Hematopoietic multipotent progenitor cell treated with erythropoietin and hydrocortisone succinate and interleukin-3 and kit ligand, for 8 days (in vitro differentiated cells): ENCODE measurements around the gene SOX18.
"Not testable (repeated sequence)": the region's sequence is repeated elsewhere in the genome, so short reads cannot be mapped to it uniquely, and the experiment has no call there.

Source experiments
- DNase-seq: peaks from one replicate; pipeline ENCODE4 v3.0.0-alpha.2; 2015

The SOX18 gene

GRCh38 chr20:64049060-64049877 lies at the start of gene SOX18:
SOX18 (minus strand) TSS chr20:64049639; CDS start chr20:64049516, 123 bp downstream.
- no peak for DNase-seq

- DNase-seq = no peak
Measured at GRCh38 chr20:64098471-64099013, 49.1 kb upstream of the SOX18 start.

DNA sequence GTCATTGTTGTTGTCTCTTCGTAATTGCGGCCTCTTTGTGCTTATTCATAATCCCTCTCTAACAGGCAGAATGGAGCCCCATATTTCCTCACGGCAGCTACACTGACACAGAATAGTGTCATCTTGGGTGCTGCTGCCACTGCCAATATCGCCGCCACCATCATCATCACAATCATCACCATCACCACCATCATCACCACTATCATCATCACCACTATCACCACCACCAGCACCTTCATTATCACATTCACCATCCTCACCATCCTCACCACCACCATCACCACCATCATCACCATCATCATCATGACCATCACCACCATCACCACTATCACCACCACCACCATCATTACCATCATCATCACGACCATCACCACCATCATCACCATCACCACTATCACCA lies 47.1 kb upstream of the SOX18 start:
- DNase-seq = no peak

GRCh38 chr20:64095927-64096326 lies 46.5 kb upstream of the SOX18 start:
- DNase-seq = no peak

DNA sequence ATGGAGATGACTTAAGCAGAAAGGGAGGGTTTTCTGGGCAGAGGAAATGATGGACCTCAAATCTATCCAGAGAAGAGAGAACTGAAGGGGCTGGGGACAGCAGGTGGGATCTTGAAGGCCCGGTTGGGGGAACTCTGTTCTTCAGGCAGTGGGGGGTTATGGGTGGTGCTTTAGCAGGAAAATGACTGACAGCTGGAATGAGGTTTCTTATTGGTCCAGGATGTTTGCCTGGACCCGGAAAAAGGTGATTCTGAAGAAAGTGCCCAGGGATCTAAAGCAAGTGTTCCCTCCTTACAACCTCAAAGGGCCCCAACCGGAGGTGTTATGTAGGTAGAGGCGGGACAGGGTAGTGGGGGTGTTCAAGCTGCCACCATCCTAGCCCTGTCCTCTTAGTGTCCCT lies 46.0 kb upstream of the SOX18 start:
- DNase-seq = no peak

DNA sequence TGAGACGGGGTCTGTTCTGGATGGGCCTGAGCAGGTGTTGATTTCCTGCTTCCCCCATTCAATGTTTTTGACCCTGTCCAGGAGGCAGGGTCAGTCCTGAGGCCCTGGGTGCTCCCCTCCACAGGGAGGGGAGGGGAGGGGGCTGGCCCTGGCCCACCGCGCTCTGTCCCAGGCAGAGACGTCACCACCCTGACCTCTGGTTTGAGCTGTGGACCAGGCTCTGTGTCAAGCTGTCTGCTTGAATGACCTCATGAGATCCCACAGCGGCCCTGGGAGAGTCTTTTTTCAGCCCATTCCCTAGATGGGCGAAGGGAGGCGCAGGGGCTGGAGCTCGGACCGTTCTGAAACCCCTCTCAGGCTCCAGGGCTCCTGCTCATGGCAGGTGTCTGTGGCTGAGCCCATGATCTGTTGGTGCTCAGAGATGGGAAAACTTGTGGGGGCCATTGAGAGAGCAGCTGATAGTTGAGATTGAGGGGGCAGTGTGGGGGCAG lies 43.6 kb upstream of the SOX18 start:
- DNase-seq = no peak

DNA sequence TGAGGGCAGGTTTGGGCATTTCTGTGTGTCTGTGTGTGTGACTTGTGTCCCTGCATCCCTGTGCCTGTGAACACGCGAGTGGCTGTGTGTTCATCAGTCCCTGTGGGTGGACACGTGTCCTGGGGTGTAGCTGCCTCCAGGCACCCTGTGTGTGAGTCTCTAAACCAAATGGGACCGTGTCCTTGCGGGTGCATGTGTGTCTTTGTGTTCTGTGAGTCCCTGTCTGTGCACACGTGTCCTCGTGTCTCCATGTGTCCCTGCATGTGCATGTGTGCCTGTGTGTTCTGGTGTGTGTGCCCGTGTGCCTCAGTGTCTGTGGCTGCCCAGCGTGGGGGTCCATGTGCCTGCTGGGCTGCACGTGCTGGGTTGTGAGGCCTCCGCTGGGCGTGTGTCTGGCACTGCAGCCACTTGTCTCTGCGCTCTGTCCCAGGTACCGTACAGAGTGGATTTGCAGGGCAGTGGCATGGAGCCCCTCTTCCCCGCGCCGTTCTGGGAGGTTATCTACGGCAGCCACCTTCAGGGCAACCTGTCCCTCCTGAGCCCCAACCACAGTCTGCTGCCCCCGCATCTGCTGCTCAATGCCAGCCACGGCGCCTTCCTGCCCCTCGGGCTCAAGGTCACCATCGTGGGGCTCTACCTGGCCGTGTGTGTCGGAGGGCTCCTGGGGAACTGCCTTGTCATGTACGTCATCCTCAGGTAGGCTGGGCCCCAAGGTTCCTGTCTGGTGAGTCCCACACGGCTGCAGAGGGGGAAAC lies 43.0 kb upstream of the SOX18 start:
- no peak for DNase-seq

GRCh38 chr20:64091770-64092169 lies 42.3 kb upstream of the SOX18 start:
- no peak for DNase-seq

DNA sequence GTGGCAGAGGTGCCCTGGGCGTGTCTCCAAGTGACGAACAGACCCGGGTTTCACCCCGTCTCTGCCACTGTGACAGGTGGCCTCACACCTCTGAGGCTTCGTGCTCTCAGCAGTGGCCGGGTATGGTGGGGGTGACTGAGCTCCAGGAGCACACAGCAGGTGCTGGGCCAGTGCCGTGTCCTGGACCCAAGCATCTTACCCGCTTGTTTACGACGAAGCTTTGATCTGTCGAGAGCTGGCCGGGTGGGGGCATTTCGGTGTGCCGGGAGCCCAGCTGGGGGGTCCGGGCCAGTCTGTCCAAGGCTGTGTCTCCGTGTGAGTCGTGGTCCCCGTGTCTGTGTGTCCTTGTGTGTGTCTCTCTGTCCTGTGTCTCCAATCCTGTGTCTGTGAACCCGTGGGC lies 41.9 kb upstream of the SOX18 start:
- no peak for DNase-seq

DNA sequence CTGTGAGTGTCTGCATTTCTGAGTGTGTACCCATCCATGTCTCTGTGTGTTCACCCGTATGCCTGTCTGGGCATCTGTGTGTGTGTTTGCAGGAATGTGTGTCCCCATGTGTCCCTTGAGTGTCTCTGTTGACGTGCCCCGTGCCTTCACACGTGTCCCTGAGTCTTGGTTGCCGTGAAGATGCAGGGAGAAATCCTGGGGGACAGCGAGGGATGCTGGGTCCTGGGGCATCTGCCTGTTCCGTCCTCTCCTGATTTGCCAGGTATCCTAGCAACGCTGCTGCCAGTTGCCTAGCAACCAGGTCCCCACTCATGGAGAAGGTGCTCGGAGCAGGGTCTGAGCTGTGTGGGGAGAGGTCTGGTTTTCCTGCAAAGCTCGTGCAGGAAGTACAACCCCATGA lies 40.7 kb upstream of the SOX18 start:
- DNase-seq = no peak

GRCh38 chr20:64088586-64088985 lies 39.1 kb upstream of the SOX18 start:
- not testable (repeated sequence) for DNase-seq

GRCh38 chr20:64087226-64087825 lies 37.9 kb upstream of the SOX18 start:
- not testable (repeated sequence) for DNase-seq

DNA sequence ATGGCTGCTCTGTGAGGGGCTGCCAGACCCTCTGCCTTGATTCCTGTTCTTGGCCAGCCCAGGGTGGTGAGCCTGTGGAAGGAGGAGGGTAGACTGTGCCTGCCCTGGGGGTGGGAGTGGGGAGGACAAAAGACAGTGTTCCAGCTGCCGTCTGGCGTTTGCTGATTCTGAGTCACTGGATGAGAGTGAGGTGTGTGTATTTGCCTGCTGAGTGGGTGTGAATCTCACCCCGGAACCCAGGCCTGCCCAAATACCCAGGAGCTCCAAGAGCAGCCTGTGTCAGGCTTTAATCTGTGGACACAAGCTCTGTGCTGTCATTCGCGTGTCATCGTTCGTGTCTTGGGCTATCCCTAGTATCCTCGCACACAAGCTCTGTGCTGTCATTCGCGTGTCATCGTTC lies 37.4 kb upstream of the SOX18 start:
- no peak for DNase-seq

- DNase-seq = no peak
Measured at GRCh38 chr20:64084685-64085152, 35.3 kb upstream of the SOX18 start.

DNA sequence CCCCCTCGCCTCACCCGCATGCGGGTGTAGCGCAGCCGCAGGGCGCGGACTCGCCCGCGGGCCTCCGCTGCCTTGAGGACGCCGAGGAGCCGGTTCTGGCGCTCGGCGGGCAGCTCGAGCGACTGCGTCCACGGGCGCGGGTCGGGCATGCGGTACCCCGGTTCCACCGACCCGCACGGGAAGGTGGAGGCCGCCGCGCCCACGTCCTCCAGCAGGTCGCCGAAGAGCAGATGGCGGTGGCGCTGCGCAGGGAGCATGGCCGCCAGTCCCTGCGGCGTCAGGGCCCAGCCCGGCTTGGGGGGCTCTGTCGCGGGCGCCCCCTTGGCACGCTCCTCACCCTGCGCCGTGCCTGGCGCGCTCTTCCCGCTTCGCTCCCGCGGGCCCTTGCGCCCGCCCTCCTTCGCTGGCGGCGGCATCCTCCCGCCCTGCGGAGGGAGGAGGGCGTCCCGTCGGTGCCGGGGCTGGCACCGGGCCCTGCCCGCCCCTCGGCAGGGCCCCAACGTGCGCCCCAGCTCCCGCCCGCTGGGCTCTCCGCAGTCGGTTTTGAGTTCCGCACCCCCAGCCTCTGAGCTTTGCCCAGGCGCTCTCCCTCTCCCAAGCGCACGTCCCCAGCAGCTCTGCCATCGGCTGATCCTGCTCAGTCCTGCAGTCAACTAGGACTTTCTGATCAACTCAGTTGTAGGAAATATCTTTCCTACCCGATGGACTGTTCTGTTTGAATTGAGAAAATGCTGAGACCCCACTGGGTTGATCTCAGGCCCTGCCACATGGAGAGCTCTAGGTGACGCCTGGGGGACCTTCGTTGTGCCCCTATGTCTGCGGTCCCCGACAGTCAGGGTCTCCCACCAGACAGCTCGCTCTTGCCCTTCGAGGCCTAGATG lies 34.6 kb upstream of the SOX18 start, which contains the start of gene LKAAEAR1:
Gene LKAAEAR1 (minus strand): TSS at position 595 of the 881 bp plus-strand sequence. CDS start 179 bp downstream, at position 416.
- DNase-seq = no peak

DNA sequence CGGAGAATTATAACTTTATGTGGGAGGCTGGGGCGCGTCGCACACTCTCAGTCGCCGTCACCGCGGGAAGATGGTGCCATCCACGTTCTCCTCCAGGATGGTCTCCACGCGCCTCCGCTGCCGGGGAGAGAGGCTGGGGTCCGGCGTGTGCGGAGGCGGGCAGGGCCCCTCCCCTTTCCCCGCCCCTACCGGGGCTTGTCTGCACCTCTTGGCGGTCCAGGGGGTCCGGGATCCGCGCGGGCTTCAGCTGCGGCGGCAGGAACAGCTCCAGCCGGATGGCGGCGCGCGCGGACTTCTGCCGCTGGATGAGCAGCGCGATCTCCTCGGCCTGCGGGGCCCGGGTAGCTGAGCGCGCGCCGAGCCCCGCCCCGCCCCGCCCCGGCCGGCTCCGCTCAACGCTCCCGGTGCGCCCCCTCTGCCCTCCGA lies 34.0 kb upstream of the SOX18 start:
- DNase-seq = peak; percentile 46

DNA sequence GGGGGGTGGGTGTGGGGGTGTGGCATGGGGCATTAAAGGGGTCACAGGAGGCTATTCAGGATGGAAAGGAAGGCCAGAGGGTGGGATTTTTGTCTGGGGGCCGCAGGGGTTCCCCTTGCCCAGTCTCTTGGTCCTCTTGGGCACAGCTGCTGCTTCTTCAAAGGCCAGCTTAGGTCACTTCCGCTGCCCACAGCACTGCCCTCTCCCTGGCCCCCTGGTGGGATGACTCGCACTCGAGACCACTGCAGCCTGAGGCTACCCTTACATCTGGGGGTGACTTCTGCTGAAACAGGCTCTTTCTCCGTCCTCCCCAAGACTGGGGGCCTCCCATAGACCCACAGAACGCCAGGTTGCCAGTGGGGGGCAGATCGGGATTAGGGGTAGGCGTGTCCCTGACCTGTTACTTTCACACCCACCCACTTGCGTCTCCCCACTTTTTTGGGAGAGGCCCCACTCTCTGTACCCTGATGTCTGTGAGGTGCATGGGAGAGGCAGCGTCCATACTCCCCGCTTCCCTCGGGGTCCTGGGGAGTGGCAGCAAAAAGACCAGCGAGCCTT lies 33.5 kb upstream of the SOX18 start:
- DNase-seq = no peak

- no peak for DNase-seq
Measured at GRCh38 chr20:64082126-64082731, 32.8 kb upstream of the SOX18 start.

DNA sequence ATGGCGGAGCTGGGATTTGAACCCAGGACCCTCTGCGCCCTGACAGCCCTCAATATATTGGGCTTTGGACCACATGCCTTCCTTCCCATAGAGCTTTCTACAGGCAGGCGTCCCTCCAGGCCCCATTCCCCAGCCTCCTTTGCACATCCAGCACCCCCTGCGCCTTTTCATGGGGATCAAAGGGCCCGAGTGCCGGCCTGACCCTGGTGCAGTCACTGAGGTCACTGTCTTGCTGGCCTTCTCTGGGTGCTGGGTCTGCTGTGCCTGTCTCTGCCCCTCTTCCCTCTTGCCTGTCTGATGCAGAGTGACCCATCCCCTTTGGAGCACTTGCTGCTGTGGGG lies 32.2 kb upstream of the SOX18 start:
- DNase-seq = no peak

DNA sequence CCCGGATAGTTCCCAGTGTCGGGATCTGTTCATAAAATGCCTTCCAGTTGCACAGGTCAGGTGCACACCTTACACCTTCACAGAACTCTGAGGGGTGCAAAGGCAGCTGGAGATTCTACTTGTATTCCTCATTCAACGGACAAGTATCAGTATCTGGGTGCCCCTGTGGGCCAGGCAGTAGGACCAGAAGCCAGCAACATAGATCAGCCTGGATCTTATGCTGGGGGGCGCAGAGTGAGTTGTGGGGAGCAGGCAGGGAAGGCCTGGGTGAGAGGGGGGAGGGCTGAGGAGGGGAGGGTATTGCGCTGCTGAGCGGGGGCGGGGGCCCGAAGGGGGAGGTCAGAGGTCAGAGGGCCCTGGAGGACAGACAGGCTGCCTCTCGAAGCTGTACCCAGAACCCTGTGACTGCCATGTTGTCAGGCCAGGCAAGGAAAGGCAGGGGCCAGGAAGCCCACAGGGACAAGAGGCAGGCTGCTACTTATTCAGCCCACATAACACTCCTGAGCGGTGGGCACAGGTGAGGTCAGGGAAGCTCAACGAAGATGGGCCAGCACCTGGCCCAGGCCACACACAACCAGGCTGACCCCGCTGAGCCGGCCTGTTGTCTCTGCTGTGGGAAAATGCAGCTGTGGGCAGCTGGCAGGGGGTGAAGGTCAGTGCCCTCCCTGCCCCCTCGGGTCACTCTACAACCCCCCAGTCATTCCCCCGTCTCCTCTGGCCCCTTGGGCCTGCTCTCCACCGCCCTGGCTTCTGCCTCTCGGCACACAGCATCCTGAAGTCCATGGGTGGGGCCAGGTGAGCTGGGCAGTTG lies 31.6 kb upstream of the SOX18 start:
- no peak for DNase-seq
